SK-N-MC (cell line): Measurements from ENCODE around the gene BMPR1B.

Source experiments
- EZH2 ChIP-seq: fragments of 200-600 bp; sonication (generic); IDR thresholded peaks from one replicate; pipeline ENCODE4 v1.6.1; 2017; ENCODE audit warnings: antibody characterized with exemption
- FOXP2 ChIP-seq: optimal IDR thresholded peaks from 2 replicates; pipeline ENCODE3; 2011; ENCODE audit warnings: mild to moderate bottlenecking, moderate library complexity; ENCODE audit not compliant: insufficient read depth; ENCODE audit errors: extremely low read length, control extremely low read depth
- POLR2AphosphoS5 ChIP-seq: IDR thresholded peaks from 2 replicates; pipeline ENCODE4 v1.6.1; 2012; ENCODE audit warnings: mild to moderate bottlenecking, low read depth, low read length, borderline replicate concordance

DNA sequence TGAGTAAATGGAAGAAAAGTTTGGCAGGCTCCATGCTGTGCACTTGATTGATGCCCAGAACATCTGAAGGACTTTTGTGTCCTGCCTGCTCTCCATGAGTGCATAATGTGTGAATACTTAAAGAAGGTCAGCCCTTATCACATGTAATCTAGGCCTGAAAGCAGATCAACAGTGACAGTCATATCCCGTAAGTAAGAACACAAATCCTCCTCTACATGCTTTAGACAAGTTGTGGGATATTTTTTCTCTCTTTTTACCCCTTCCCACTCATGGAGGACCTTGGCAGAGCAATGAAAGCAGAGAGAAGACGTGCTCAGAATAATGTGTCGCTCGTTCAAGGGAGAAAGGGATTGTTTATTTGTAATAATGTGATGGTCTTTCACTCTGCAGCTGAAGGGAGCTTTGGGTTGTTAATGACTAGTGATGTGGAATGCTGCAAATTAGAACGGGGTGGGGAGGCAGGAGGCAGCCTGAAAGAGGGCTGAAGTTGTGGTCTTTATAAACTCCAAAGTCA is 286.6 kb downstream of the BMPR1B start:
- TF ChIP-seq POLR2AphosphoS5 = no peak
- TF ChIP-seq EZH2 = no peak
- no peak for TF ChIP-seq FOXP2
